Karpas-422 (cell line): Measurements from ENCODE around the gene GPBP1. TPM values are rescaled to one million over a fixed set of nuclear protein-coding genes. Genes with fewer than 3 reads are reported as not detected.

Experiments
- DNase-seq: peaks from one replicate; pipeline ENCODE4 v3.0.0-alpha.2; 2015
- H2AFZ ChIP-seq: fragments of 200-600 bp; sonication (generic); 2 replicates; pipeline ENCODE4 v1.6.1; 2014; ENCODE audit warnings: antibody characterized with exemption, low read length, mixed read lengths
- H3K27ac ChIP-seq: fragments of 200-600 bp; sonication (generic); 2 replicates; pipeline ENCODE4 v1.5.1; 2014; ENCODE audit warnings: mild to moderate bottlenecking, low read length, moderate library complexity
- H3K27me3 ChIP-seq: fragments of 200-600 bp; sonication (generic); 2 replicates; pipeline ENCODE4 v1.6.1; 2014; ENCODE audit warnings: low read length, mixed read lengths
- H3K36me3 ChIP-seq: fragments of 200-600 bp; sonication (generic); 2 replicates; pipeline ENCODE4 v1.6.1; 2014; ENCODE audit warnings: low read length, mixed read lengths; ENCODE audit not compliant: insufficient read depth
- H3K4me1 ChIP-seq: fragments of 200-600 bp; sonication (generic); 2 replicates; pipeline ENCODE4 v1.6.1; 2014; ENCODE audit warnings: mild to moderate bottlenecking, low read length, mixed read lengths
- H3K4me2 ChIP-seq: fragments of 200-600 bp; sonication (generic); 2 replicates; pipeline ENCODE4 v1.6.1; 2014; ENCODE audit warnings: low read length, low read depth, mild to moderate bottlenecking; ENCODE audit not compliant: poor library complexity, severe bottlenecking
- H3K4me3 ChIP-seq: fragments of 200-600 bp; sonication (generic); 2 replicates; pipeline ENCODE4 v1.5.1; 2014; ENCODE audit warnings: mild to moderate bottlenecking, antibody characterized with exemption, low read length, mixed read lengths
- H3K79me2 ChIP-seq: fragments of 200-600 bp; sonication (generic); 2 replicates; pipeline ENCODE4 v1.6.1; 2014; ENCODE audit warnings: mild to moderate bottlenecking, low read length, mixed read lengths
- H3K9ac ChIP-seq: fragments of 200-600 bp; sonication (generic); 2 replicates; pipeline ENCODE4 v1.6.0; 2014; ENCODE audit warnings: low read length
- H3K9me2 ChIP-seq: fragments of 200-600 bp; sonication (generic), shearing (Covaris generic); replicated peaks from 2 replicates; pipeline ENCODE4 v1.6.0; 2014; ENCODE audit warnings: mild to moderate bottlenecking, low read length, moderate library complexity; ENCODE audit not compliant: insufficient read depth
- H3K9me3 ChIP-seq: fragments of 300-700, 200-600 bp; sonication (generic); 2 replicates; pipeline ENCODE4 v1.6.1; 2014; ENCODE audit warnings: low read length, mixed read lengths
- H4K20me1 ChIP-seq: fragments of 200-600 bp; sonication (generic); 2 replicates; pipeline ENCODE4 v1.6.1; 2014; ENCODE audit warnings: mild to moderate bottlenecking, antibody characterized with exemption, low read length, low read depth; ENCODE audit not compliant: insufficient read depth
- total RNA-seq: library from RNA; depleted of rRNA; stranded (reverse); fragments of >200 nt; shearing (Covaris generic); gene quantifications from 2 replicates; pipeline ENCODE4 v1.2.3, GENCODE V29; 2014; ENCODE audit warnings: low replicate concordance

The GPBP1 gene
- total RNA-seq, 1 experiment from 2014 or later, result 69.0 TPM

DNA sequence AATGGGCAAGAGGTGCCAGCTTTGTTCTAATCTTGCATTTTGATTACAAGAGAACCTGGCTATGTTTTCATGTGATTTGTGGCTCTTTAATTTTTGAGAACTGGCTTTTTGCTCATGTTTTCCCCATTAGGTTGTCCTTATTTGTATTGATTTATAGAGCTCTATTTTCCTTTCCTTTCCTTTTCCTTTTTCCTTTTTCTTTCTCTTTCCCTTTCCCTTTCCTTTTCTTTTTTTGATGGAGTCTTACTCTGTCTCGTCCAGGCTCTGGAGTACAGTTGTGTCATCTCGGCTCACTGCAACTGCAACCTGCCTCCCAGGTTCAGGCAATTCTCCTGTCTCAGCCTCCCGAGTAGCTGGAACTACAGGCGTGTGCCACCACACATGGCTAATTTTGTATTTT, 55.5 kb downstream of the GPBP1 start:
- Histone ChIP-seq H3K9ac (no peak overlapping the region), H3K4me2 (no peak overlapping the region), H3K9me2 (no peaks in the 10 kb centered on the region), H3K79me2 (peaks cover 92% of the 10 kb centered on the region), H3K4me1 (no peaks in the 10 kb centered on the region), H3K9me3 (no peaks in the 10 kb centered on the region), H3K4me3 (no peak overlapping the region), H3K36me3 (peaks cover 38% of the 10 kb centered on the region), H2AFZ (no peak overlapping the region), H4K20me1 (peaks cover 7% of the 10 kb centered on the region), H3K27me3 (no peaks in the 10 kb centered on the region), H3K27ac (no peak overlapping the region)
- no peak for DNase-seq

DNA sequence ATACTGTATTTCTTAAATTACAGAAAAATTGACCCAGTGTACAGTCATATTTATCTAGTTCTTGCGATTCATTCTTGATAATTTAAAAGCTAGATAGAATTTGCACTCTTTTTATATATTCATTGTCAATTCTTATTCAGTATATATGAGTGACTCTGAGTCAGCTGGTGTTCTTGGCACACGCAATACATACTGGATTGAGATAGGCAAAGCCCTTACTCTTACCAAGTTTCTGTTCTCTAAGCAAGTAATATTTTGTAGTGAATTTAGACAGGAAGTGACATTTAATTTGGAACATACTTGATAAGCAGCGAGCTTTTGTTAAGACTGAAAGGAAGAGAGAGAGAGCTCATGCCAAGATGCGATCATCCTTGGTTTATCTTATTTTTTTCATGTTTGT, 57.7 kb downstream of the GPBP1 start:
- H3K4me2 ChIP-seq, result no peak overlapping the region
- H3K27ac ChIP-seq, result no peak overlapping the region
- no peaks in the 10 kb centered on the region for H3K9me3 ChIP-seq
- no peak overlapping the region for H2AFZ ChIP-seq
- DNase-seq, result no peak
- no peak overlapping the region for H3K9ac ChIP-seq
- H3K4me1 ChIP-seq, result no peaks in the 10 kb centered on the region
- no peaks in the 10 kb centered on the region for H3K9me2 ChIP-seq
- H3K36me3 ChIP-seq, result peaks cover 45% of the 10 kb centered on the region
- H3K27me3 ChIP-seq, result no peaks in the 10 kb centered on the region
- H3K4me3 ChIP-seq, result no peak overlapping the region
- peaks cover 92% of the 10 kb centered on the region for H3K79me2 ChIP-seq
- peaks cover 3% of the 10 kb centered on the region; the same call in 1 of the 2 replicates for H4K20me1 ChIP-seq

DNA sequence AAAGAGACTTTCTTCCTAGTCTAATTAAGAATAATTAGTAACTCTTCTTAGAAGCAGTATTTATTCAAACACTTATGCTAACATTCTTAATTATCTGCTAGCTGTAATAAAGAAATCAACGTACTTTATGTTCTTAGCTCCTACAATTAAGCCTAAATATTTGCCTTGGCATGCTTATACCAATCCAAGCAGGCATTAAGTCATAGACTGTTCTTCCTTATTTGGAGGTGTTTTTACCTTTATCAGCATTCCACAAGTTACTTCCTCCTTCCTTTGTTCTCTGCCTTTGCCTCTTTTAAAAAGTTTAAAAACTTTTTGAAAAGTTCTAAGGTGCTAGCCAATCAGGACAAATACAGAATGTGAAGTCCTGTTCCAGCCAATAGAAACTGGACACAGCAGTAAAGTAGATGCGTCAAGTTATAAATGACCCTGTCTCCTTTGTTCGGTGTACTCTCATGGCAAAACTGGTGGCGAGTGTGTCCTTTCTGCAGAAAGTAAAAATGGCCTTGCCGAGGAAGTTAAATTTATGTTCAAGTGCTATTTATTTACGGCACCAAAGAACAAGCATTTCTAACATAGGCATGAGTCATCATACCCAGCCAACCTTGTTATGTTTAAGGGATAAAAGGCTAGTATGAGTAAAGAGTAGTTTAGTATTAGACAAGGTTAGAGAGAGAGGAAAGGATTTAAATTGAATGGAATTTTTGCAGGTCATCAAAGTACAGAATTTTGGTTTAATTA, 58.6 kb downstream of the GPBP1 start:
- no peaks in the 10 kb centered on the region for H3K9me3 ChIP-seq
- H3K27me3 ChIP-seq, result no peaks in the 10 kb centered on the region
- no peaks in the 10 kb centered on the region for H3K4me1 ChIP-seq
- H2AFZ ChIP-seq, result no peak overlapping the region
- peaks cover 93% of the 10 kb centered on the region for H3K79me2 ChIP-seq
- no peaks in the 10 kb centered on the region for H3K9me2 ChIP-seq
- H3K4me2 ChIP-seq, result no peak overlapping the region
- H3K4me3 ChIP-seq, result no peak overlapping the region
- no peak overlapping the region for H3K27ac ChIP-seq
- DNase-seq, result no peak
- no peaks in the 10 kb centered on the region for H4K20me1 ChIP-seq
- no peak overlapping the region for H3K9ac ChIP-seq
- H3K36me3 ChIP-seq, result peaks cover 50% of the 10 kb centered on the region

DNA sequence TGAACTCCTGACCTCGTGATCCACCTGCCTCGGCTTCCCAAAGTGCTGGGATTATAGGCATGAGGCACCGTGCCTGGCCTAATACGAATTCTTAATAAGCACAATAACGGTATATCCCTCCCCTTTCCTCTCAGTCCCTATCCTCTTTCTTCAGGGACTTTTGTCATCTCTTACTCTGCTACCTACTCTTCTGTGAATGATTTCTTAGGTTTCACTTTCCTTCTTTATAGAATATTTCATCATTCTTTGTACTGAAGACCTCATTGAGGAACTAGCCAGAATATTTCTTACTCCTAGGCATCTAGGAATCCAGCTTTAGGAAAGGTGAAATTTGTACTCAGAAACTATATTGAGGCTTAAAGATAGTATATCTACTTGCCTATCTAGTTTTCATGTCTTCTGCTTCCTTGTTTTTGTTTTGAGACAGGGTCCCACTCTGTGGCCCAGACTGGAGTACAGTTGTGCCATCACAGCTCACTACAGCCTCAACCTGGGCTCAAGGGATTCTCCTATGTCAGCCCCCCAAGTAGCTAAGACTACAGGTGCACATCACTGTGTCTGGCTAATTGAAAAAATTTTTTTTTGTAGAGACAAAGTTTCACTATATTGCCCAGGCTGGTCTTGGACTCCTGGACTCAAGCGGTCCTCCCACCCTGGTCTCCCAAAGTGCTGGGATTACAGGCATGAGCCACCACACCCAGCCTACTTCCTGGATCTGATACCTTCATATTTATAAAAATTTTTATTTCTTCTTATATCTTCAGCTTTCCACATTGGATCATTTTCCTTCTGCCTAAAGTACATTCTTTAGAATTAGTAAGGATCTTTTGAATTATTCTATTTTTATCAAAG, 69.7 kb downstream of the GPBP1 start:
- Histone ChIP-seq H3K79me2 (peaks cover 42% of the 10 kb centered on the region), H2AFZ (no peak overlapping the region), H3K27ac (no peak overlapping the region), H4K20me1 (no peaks in the 10 kb centered on the region), H3K9me2 (no peaks in the 10 kb centered on the region), H3K9ac (no peak overlapping the region), H3K4me3 (no peak overlapping the region), H3K4me1 (no peaks in the 10 kb centered on the region), H3K4me2 (no peak overlapping the region), H3K36me3 (peaks cover 23% of the 10 kb centered on the region; the same call in 1 of the 2 replicates), H3K9me3 (no peaks in the 10 kb centered on the region), H3K27me3 (no peaks in the 10 kb centered on the region)
- DNase-seq, result no peak

DNA sequence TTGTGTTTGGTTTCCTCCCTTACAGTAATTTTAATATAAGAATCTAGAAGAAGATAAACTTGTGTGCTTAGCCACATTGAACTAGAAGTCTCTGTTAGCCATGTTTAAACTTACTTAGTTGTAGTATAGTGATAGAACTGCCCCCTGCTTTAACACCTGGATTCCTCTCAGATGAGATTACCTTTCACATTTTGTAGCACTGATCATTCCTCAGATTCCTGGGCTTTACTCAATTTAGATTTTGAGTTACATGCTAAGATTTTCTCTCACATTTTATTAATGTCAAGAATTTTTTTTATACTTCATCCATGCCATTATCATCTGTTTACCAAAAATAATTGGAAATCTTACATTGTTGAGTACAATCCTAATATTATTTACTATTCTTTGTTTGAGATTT, 70.5 kb downstream of the GPBP1 start:
- Histone ChIP-seq H3K27ac (no peak overlapping the region), H4K20me1 (no peaks in the 10 kb centered on the region), H3K4me1 (no peaks in the 10 kb centered on the region), H3K4me3 (no peak overlapping the region), H3K36me3 (peaks cover 26% of the 10 kb centered on the region; the same call in 1 of the 2 replicates), H3K27me3 (no peaks in the 10 kb centered on the region), H3K9me3 (no peaks in the 10 kb centered on the region), H2AFZ (no peak overlapping the region), H3K4me2 (no peak overlapping the region), H3K79me2 (peaks cover 35% of the 10 kb centered on the region), H3K9ac (no peak overlapping the region), H3K9me2 (no peaks in the 10 kb centered on the region)
- no peak for DNase-seq

DNA sequence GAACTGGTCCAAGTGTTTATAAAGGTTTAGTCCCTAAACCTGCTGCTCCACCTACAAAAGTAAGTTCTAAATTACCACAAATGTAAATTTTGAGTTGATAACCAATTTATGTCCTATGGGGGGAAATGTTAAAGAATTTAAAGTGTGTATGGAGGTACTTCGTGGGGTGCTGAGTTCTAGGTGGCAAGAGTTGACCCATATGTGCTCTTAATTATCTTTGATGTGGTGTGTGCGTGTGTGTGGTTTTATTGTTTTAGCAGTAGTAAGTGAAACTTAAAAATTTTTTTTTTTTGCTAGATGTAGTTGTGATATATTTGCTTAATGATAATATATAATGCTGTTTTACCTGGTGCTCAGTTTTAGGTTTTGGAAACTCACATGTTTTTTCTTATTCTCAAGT, 72.6 kb downstream of the GPBP1 start:
- no peaks in the 10 kb centered on the region for H3K27me3 ChIP-seq
- no peaks in the 10 kb centered on the region for H3K9me3 ChIP-seq
- H2AFZ ChIP-seq, result no peak overlapping the region
- DNase-seq, result no peak
- no peak overlapping the region for H3K27ac ChIP-seq
- no peak overlapping the region for H3K9ac ChIP-seq
- H3K4me3 ChIP-seq, result no peak overlapping the region
- no peak overlapping the region for H3K4me2 ChIP-seq
- H3K4me1 ChIP-seq, result no peaks in the 10 kb centered on the region
- H3K9me2 ChIP-seq, result no peaks in the 10 kb centered on the region
- peaks cover 21% of the 10 kb centered on the region for H3K79me2 ChIP-seq
- peaks cover 31% of the 10 kb centered on the region; the same call in 1 of the 2 replicates for H3K36me3 ChIP-seq
- no peaks in the 10 kb centered on the region for H4K20me1 ChIP-seq

DNA sequence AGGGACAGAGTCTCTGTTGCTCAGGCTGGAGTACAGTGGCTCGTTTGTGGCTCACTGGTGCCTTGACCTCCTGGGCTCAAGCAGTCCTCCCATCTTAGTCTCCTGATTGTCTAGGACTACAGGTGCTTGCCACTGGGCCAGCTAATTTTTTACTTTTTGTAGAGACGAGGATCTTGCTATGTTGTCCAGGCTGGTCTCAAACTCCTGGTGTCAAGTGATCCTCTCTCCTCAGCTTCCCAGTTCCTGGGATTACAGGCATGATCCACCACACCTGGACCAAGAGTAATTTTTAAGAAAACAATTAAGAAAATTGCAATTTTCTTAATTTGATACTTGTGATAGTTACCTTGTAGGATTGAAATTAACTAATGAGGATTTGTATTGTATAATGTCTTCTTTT, 73.9 kb downstream of the GPBP1 start:
- peaks cover 37% of the 10 kb centered on the region; the same call in 1 of the 2 replicates for H3K36me3 ChIP-seq
- H3K9me2 ChIP-seq, result no peaks in the 10 kb centered on the region
- H3K4me1 ChIP-seq, result no peaks in the 10 kb centered on the region
- no peak for DNase-seq
- H3K4me3 ChIP-seq, result no peak overlapping the region
- H3K9me3 ChIP-seq, result no peaks in the 10 kb centered on the region
- H3K9ac ChIP-seq, result no peak overlapping the region
- H3K27ac ChIP-seq, result no peak overlapping the region
- no peaks in the 10 kb centered on the region for H3K27me3 ChIP-seq
- H2AFZ ChIP-seq, result no peak overlapping the region
- no peaks in the 10 kb centered on the region for H4K20me1 ChIP-seq
- no peak overlapping the region for H3K4me2 ChIP-seq
- H3K79me2 ChIP-seq, result peaks cover 23% of the 10 kb centered on the region

DNA sequence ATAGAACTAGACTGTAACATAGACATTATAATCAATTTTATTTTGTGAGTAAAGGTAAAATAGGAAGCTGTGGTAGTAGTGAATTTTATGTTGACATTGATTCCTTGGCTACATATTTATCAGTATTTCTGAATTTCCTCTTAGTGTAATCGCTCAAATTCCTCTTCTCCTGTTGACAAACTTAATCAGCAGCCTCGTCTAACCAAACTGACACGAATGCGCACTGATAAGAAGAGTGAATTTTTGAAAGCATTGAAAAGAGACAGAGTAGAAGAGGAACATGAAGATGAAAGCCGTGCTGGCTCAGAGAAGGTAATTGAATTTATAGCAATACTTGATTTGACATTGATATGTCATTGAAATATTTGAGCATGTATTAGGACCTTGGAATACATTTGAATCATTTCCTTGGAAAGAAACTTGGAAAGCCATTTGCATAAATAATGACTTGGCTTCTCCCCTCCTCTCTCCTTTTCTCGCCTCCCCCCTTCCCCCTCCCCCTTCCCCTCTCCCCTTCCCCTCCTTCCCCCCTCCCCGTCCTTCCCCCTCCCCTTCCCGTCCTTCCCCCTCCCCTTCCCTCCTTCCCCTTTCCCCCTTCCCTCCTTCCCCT, 75.5 kb downstream of the GPBP1 start:
- H3K4me3 ChIP-seq, result no peak overlapping the region
- no peak overlapping the region for H2AFZ ChIP-seq
- H3K27ac ChIP-seq, result no peak overlapping the region
- no peaks in the 10 kb centered on the region for H4K20me1 ChIP-seq
- H3K79me2 ChIP-seq, result peaks cover 19% of the 10 kb centered on the region
- H3K27me3 ChIP-seq, result no peaks in the 10 kb centered on the region
- H3K36me3 ChIP-seq, result peaks cover 41% of the 10 kb centered on the region; the same call in 1 of the 2 replicates
- no peaks in the 10 kb centered on the region for H3K4me1 ChIP-seq
- H3K9ac ChIP-seq, result no peak overlapping the region
- H3K9me3 ChIP-seq, result no peaks in the 10 kb centered on the region
- no peak for DNase-seq
- no peak overlapping the region for H3K4me2 ChIP-seq
- no peaks in the 10 kb centered on the region for H3K9me2 ChIP-seq
